NCI-H82 treated with DMSO at 0.1 percent for 48 hours (cell line): ENCODE results near the gene SLC4A3.
A peak's percentile ranks its signal among the peaks of the same experiment; 100 is the strongest.
"Not testable (repeated sequence)": the region's sequence is repeated elsewhere in the genome, so short reads cannot be mapped to it uniquely, and the experiment has no call there.

Experiments used
- DNase-seq: peaks from one replicate; lab custom pipeline; 2025; ENCODE audit not compliant: unreplicated experiment; lab: John Stamatoyannopoulos, UW

SLC4A3 gene

GRCh38 chr2:219675221-219675620, 47.8 kb downstream of the SLC4A3 start:
- DNase-seq, result no peak

- DNase-seq, result no peak
Observed at GRCh38 chr2:219676586-219676985, 49.2 kb downstream of the SLC4A3 start.

- no peak for DNase-seq
Observed at GRCh38 chr2:219679041-219679440, 51.6 kb downstream of the SLC4A3 start.

- no peak for DNase-seq
Observed at GRCh38 chr2:219679571-219679970, 52.1 kb downstream of the SLC4A3 start.

- peak; percentile 98 for DNase-seq
Observed at GRCh38 chr2:219680958-219681693, 53.7 kb downstream of the SLC4A3 start.

- DNase-seq, result no peak
Observed at GRCh38 chr2:219681694-219682300, 54.4 kb downstream of the SLC4A3 start.

- not testable (repeated sequence) for DNase-seq
Observed at GRCh38 chr2:219683474-219683873, 56.0 kb downstream of the SLC4A3 start.

GRCh38 chr2:219684721-219685689, 57.6 kb downstream of the SLC4A3 start:
- DNase-seq, result no peak

GRCh38 chr2:219687272-219687671, 59.8 kb downstream of the SLC4A3 start:
- DNase-seq, result no peak

GRCh38 chr2:219687882-219688559, 60.6 kb downstream of the SLC4A3 start:
- no peak for DNase-seq

- DNase-seq, result no peak
Observed at GRCh38 chr2:219688560-219689445, 61.4 kb downstream of the SLC4A3 start.

- DNase-seq, result peak; percentile 37
Observed at GRCh38 chr2:219689676-219690628, 62.5 kb downstream of the SLC4A3 start.

GRCh38 chr2:219691571-219691970, 64.1 kb downstream of the SLC4A3 start:
- DNase-seq, result no peak
